ENCODE data around the gene GATAD2B.

The GATAD2B gene

DNA sequence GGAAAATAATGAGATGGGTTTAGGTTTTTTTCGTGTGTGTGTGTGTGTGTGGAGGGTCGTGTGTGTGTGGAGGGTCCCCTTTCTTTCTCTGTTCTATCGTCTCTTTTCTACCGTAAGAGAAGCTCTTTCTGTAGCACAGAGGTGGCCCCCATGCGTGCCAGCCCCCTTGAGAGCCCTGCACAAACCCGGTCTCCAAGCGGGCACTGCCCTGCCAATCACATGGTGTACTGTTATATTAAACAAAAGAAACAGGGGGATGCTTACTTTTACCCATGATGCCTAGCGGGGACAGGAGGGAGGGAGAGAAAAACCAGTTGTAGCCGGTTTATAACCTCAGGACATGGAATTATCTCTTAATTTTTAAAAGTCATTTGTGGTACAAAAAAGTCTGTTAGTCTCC lies 41.0 kb downstream of the GATAD2B start:
- Histone ChIP-seq H2AFZ (ENCODE audit: low read depth, low read length) (peak overlapping the region; percentile 18), H3K4me3 (ENCODE audit: low read length) (peak overlapping the region; percentile 29), H3K36me3 (ENCODE audit: insufficient read depth, low read length) (peaks cover 3% of the 10 kb centered on the region), H3K4me1 (ENCODE audit: insufficient read depth, low read length) (peaks cover 37% of the 10 kb centered on the region), H3K27me3 (ENCODE audit: insufficient read depth, low read length) (no peaks in the 10 kb centered on the region), H3K9me3 (ENCODE audit: low read length) (no peaks in the 10 kb centered on the region)

DNA sequence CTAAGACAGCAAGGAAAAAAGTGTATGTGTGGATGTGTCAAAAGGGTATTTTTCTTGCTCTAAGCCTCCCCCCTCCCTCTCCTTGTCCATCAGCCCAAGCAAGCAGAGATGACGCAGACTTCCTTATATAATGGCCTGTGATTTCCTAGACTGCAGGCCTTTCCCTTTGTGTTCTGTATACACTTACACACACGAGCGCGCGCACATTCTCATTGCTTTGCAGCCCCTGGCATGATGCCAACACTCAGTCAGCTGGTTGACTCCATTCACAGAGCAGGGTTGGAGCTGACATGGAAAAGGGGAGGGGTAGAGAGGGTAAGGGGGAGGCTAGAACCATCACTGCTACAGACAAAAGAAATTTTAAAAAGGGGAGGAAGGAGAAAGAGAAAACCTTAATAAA lies 41.8 kb downstream of the GATAD2B start:
- Histone ChIP-seq H3K27me3 (ENCODE audit: insufficient read depth, low read length) (no peaks in the 10 kb centered on the region), H3K4me1 (ENCODE audit: insufficient read depth, low read length) (peaks cover 37% of the 10 kb centered on the region), H3K9me3 (ENCODE audit: low read length) (no peaks in the 10 kb centered on the region), H2AFZ (ENCODE audit: low read depth, low read length) (no peak overlapping the region), H3K4me3 (ENCODE audit: low read length) (peak overlapping the region; percentile 29), H3K36me3 (ENCODE audit: insufficient read depth, low read length) (no peaks in the 10 kb centered on the region)

DNA sequence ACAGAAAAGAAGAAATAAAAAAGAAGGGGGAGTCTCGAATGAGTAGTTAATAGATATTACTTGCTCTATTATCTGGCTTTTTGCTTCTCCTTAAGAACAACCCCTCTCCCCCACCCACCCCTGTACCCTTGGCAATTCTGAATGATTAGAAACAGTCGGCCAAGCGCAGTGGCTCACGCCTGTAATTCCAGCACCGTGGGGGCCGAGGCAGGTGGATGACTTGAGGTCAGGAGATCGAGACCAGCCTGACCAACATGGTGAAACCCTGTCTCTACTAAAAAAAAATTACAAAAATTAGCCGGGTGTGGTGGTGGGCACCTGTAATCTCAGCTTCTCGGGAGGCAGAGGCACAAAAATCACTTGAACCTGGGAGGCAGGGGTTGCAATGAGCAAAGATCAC lies 42.7 kb downstream of the GATAD2B start:
- no peak overlapping the region for H2AFZ ChIP-seq (ENCODE audit: low read depth, low read length)
- peaks cover 1% of the 10 kb centered on the region for H3K36me3 ChIP-seq (ENCODE audit: insufficient read depth, low read length)

DNA sequence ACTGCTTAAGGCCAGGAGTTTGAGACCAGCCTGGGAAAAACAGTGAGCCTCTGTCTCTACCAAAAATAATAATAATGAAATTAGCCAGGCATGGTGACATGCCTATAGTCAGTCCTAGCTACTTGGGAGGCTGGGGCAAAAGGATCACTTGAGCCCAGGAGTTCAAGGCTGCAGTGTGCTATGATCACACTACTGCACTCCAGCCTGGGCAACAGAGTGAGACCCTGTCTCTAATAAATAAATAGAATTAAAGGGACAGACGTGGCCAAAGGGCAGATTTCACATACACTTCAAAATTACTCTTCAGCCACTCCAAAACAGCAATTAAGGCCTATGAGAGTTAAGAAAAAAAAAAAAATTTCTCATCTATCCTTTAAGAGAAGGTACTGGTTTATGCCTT lies 45.7 kb downstream of the GATAD2B start:
- no peaks in the 10 kb centered on the region for H3K27me3 ChIP-seq (ENCODE audit: insufficient read depth, low read length)
- peaks cover 25% of the 10 kb centered on the region for H3K4me1 ChIP-seq (ENCODE audit: insufficient read depth, low read length)
- peaks cover 6% of the 10 kb centered on the region for H3K36me3 ChIP-seq (ENCODE audit: insufficient read depth, low read length)
- no peak overlapping the region for H2AFZ ChIP-seq (ENCODE audit: low read depth, low read length)
- H3K9me3 ChIP-seq (ENCODE audit: low read length), result no peaks in the 10 kb centered on the region
- no peak overlapping the region for H3K4me3 ChIP-seq (ENCODE audit: low read length)

More for the DNA sequence above, 42.7 kb downstream of the GATAD2B start:
- Histone ChIP-seq H3K4me3 (ENCODE audit: low read length) (no peak overlapping the region), H3K27me3 (ENCODE audit: insufficient read depth, low read length) (no peaks in the 10 kb centered on the region), H3K4me1 (ENCODE audit: insufficient read depth, low read length) (peaks cover 37% of the 10 kb centered on the region), H3K9me3 (ENCODE audit: low read length) (no peaks in the 10 kb centered on the region)

DNA sequence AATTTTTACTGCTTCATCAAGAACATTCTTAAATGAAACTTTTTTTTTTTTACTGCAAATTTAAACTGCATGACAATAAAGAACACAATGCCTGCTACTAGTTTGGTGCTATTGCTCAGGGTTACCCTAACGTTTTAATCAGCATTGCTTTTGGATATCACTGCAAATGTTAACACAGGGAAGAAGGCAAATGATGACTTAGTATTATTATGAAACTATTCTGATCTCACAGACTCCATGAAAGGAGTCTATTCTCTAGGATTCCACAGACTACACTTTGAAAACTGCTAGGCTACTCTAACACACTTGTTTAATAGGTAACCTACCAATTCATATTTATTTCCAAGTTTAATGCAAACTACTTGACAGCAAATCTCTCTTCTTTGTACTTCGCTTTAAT lies 49.8 kb downstream of the GATAD2B start:
- Histone ChIP-seq H3K36me3 (ENCODE audit: insufficient read depth, low read length) (peaks cover 13% of the 10 kb centered on the region), H3K4me1 (ENCODE audit: insufficient read depth, low read length) (no peaks in the 10 kb centered on the region), H2AFZ (ENCODE audit: low read depth, low read length) (no peak overlapping the region), H3K9me3 (ENCODE audit: low read length) (peaks cover 2% of the 10 kb centered on the region), H3K27me3 (ENCODE audit: insufficient read depth, low read length) (no peaks in the 10 kb centered on the region), H3K4me3 (ENCODE audit: low read length) (no peak overlapping the region)

DNA sequence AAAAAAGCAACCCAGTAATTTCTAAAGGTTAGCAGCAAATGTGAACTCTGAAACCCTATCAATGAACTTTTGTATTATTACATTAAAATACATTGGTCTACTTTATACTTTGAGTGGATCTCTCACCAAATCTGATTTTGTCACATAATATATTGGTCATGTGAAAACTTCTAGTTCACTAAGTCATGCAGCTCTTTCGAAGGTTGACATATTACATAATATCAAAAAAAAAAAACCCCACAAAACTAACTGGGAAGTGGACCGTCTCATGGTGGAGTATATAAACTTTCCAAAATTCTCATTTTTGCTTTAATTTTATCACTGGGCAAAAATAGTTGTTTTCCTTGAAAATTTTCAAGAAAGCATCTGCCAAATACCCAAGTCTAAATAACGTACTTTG lies 50.4 kb downstream of the GATAD2B start:
- Histone ChIP-seq H3K4me1 (ENCODE audit: insufficient read depth, low read length) (no peaks in the 10 kb centered on the region), H3K4me3 (ENCODE audit: low read length) (no peak overlapping the region), H3K36me3 (ENCODE audit: insufficient read depth, low read length) (peaks cover 13% of the 10 kb centered on the region), H3K27me3 (ENCODE audit: insufficient read depth, low read length) (no peaks in the 10 kb centered on the region), H3K9me3 (ENCODE audit: low read length) (peaks cover 2% of the 10 kb centered on the region), H2AFZ (ENCODE audit: low read depth, low read length) (no peak overlapping the region)

DNA sequence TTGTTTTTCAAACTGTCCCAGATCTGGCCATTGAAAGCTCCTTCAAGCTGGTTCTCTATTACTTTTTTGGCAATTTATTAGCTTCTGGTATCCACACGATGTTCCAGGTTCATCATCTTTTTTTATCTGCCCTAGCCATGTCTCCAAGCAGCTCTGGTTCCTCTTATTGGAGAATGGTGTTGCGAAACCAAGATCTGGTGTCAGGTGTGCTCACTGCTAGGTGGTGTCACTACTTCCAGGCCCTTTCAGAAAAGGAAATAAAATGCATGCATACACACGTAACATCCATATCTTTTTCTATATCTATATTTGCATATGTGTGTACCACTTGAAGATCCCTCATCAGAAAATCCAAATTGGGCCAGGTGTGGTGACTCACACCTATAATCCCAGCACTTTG lies 53.3 kb downstream of the GATAD2B start:
- Histone ChIP-seq H3K27me3 (ENCODE audit: insufficient read depth, low read length) (no peaks in the 10 kb centered on the region), H3K36me3 (ENCODE audit: insufficient read depth, low read length) (peaks cover 9% of the 10 kb centered on the region), H3K4me1 (ENCODE audit: insufficient read depth, low read length) (no peaks in the 10 kb centered on the region), H3K9me3 (ENCODE audit: low read length) (peaks cover 2% of the 10 kb centered on the region), H3K4me3 (ENCODE audit: low read length) (no peak overlapping the region), H2AFZ (ENCODE audit: low read depth, low read length) (no peak overlapping the region)

DNA sequence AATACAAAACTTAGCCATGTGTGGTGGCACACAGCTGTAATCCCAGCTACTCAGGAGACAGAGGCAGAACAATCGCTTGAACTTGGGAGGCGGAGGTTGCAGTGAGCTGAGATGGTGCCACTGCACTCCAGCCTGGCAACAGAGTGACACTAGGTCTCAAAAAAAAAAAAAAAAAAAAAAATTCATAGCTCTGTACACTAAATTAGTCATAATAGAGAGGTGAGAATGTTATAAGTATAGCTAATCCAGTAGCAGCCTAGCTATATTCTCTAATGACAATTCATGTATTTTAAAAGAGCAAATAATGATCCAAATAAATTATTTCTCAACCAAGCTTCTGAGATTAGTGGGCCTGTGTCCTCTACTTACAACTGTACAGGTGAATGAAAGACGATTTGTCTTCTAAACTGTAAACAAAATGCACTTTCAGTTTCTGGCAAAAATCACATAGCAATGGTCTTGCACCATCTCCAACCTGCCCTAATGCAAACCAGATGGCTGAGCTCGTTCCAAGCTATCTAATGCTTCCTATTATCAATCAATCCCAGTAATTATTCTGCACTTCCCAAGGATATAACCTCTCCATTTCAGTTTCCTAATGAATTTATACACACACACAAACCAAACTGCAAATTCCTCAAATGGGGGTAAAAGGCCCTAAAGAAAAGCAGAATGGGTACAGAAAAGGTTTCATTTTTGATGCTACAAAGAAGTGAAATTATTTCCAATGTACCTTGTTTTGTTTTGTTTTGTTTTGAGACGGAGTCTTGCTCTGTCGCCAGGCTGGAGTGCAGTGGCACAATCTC lies 56.5 kb downstream of the GATAD2B start:
- no peak overlapping the region for H2AFZ ChIP-seq (ENCODE audit: low read depth, low read length)
- no peaks in the 10 kb centered on the region for H3K4me1 ChIP-seq (ENCODE audit: insufficient read depth, low read length)
- H3K36me3 ChIP-seq (ENCODE audit: insufficient read depth, low read length), result peaks cover 7% of the 10 kb centered on the region
- no peak overlapping the region for H3K4me3 ChIP-seq (ENCODE audit: low read length)
- H3K9me3 ChIP-seq (ENCODE audit: low read length), result peaks cover 2% of the 10 kb centered on the region
- no peaks in the 10 kb centered on the region for H3K27me3 ChIP-seq (ENCODE audit: insufficient read depth, low read length)

DNA sequence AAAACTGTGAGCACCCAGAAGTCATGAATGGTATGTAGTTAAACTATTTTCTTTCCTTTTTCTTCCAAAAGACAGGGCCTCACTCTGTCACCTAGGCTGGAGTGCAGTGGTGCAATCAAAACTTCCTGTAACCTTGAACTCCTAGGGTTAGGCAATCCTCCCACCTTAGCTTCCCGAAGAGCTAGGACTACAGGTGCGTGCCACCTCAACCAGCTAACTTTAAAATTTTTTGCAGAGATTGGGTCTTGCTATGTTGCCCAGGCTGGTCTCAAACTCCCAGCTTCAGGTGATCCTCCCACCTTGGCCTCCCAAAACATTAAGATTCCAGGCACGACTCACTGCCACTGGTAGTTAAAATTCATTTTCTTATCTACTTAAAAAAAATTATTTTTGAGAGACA lies 62.5 kb downstream of the GATAD2B start:
- Histone ChIP-seq H3K4me1 (ENCODE audit: insufficient read depth, low read length) (no peaks in the 10 kb centered on the region), H3K27me3 (ENCODE audit: insufficient read depth, low read length) (no peaks in the 10 kb centered on the region)

DNA sequence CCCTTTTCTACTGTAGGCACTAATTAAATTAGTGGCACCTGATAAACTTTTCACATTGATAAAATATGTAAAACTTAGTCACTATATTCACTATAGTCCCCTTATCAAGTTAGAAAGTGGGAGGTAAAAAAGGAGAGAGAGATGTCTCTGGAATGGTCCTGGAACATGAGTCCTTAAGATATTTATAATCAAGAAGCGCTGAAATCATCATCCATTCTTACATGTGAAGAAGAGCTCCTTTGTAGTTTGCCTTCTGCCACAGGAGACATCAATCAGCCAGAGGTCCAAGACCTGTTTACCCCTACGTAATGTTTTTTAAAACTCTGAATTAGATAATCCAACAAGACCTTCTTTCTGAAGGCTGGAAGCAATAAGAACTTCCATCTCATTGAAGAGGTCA lies 65.3 kb downstream of the GATAD2B start:
- no peaks in the 10 kb centered on the region for H3K27me3 ChIP-seq (ENCODE audit: insufficient read depth, low read length)
- peaks cover 14% of the 10 kb centered on the region for H3K36me3 ChIP-seq (ENCODE audit: insufficient read depth, low read length)
- H3K4me1 ChIP-seq (ENCODE audit: insufficient read depth, low read length), result no peaks in the 10 kb centered on the region
- H2AFZ ChIP-seq (ENCODE audit: low read depth, low read length), result no peak overlapping the region
- no peak overlapping the region for H3K4me3 ChIP-seq (ENCODE audit: low read length)
- peaks cover 7% of the 10 kb centered on the region for H3K9me3 ChIP-seq (ENCODE audit: low read length)

More for the DNA sequence above, 62.5 kb downstream of the GATAD2B start:
- Histone ChIP-seq H2AFZ (ENCODE audit: low read depth, low read length) (no peak overlapping the region), H3K36me3 (ENCODE audit: insufficient read depth, low read length) (peaks cover 14% of the 10 kb centered on the region), H3K9me3 (ENCODE audit: low read length) (peaks cover 7% of the 10 kb centered on the region), H3K4me3 (ENCODE audit: low read length) (no peak overlapping the region)

DNA sequence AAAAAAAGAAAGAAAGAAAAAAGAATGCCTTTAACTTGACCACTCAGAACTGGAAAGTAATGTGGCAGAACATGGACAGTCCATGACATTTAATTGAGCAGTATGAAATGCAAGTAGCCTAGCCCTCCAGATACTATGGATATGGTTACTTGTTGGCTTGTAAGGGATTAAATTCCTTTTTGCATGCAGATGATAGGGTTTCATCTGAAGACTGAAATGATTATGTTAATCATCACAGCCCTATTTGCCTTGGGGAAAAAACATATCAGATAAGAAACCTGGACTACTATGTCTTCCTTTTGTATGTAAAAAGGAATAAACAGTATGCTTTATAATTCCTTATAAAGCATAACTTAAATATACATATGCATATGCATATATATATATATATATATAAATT lies 66.0 kb downstream of the GATAD2B start:
- Histone ChIP-seq H2AFZ (ENCODE audit: low read depth, low read length) (no peak overlapping the region), H3K4me1 (ENCODE audit: insufficient read depth, low read length) (no peaks in the 10 kb centered on the region), H3K4me3 (ENCODE audit: low read length) (no peak overlapping the region), H3K9me3 (ENCODE audit: low read length) (peaks cover 7% of the 10 kb centered on the region), H3K27me3 (ENCODE audit: insufficient read depth, low read length) (no peaks in the 10 kb centered on the region), H3K36me3 (ENCODE audit: insufficient read depth, low read length) (peaks cover 16% of the 10 kb centered on the region)

DNA sequence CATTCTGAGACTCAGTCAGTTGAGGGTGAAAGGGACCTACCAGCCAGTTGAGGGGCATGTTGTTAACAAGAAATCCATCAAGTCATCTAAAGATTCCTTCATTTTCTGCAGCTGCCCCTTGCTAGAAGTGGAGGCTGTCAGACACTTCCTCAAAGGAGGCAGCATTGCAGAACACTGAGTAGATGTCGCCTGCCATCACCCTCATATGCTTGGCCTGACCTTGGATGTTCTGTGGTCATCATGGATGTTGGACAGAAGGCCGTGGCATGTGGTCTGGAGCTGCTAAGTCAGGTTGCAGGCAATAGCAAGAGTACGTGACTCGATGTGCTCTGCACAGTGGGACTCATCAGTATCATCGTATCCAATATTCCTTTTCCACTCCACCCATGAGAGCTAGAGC lies 70.6 kb downstream of the GATAD2B start:
- Histone ChIP-seq H3K36me3 (ENCODE audit: insufficient read depth, low read length) (peaks cover 17% of the 10 kb centered on the region), H2AFZ (ENCODE audit: low read depth, low read length) (no peak overlapping the region), H3K4me1 (ENCODE audit: insufficient read depth, low read length) (no peaks in the 10 kb centered on the region), H3K27me3 (ENCODE audit: insufficient read depth, low read length) (no peaks in the 10 kb centered on the region), H3K9me3 (ENCODE audit: low read length) (peaks cover 4% of the 10 kb centered on the region), H3K4me3 (ENCODE audit: low read length) (no peak overlapping the region)

DNA sequence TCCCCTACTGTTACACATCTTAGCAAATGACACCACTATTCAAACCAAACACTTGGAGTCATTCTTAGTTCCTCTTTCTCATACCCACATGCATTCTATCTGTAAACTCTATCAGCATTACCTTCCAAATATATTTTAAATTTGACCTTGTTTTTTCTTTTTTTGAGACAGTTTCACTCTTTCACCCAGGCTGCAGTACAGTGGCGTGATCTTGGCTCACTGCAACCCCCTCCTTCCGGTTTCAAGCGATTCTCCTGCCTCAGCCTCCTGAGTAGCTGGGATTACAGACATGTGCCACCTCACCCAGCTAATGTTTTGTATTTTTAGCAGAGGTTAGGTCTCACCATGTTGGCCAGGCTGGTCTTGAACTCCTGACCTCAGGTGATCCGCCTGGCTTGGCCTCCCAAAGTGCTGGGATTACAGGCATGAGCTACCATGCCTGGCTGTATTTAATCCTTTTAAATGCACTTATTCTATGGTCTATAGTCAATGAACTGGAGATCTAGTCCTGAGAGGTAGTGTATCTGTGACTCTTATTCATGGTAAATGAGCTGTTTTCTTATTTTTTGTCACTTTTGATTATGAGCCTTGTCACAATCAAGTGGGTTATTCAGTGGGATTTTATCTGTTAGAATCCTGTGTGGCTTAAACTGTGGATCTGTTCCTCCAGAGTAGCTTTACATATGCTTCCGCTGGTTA lies 73.1 kb downstream of the GATAD2B start:
- Histone ChIP-seq H3K9me3 (ENCODE audit: low read length) (no peaks in the 10 kb centered on the region), H3K4me1 (ENCODE audit: insufficient read depth, low read length) (no peaks in the 10 kb centered on the region), H2AFZ (ENCODE audit: low read depth, low read length) (no peak overlapping the region), H3K4me3 (ENCODE audit: low read length) (no peak overlapping the region), H3K27me3 (ENCODE audit: insufficient read depth, low read length) (no peaks in the 10 kb centered on the region), H3K36me3 (ENCODE audit: insufficient read depth, low read length) (peaks cover 14% of the 10 kb centered on the region)
